Stimulated activated CD8-positive, alpha-beta memory T cell treated with anti-CD3 and anti-CD28 coated beads, Interleukin-15, amount 100 ng/mL, for 48 hours (primary cell): ENCODE measurements around the gene NHS.

ENCODE experiments used
- DNase-seq, 2 donors: peaks; one replicate each; pipeline ENCODE4 v3.0.0-alpha.2; 2020; ENCODE audit warnings: low read depth in 2 of 2

NHS gene

GRCh38 chrX:17588303-17588702, 213.3 kb downstream of the NHS start:
- no peak for DNase-seq

GRCh38 chrX:17590892-17591740, 216.1 kb downstream of the NHS start:
- peak in 1 of 2 donors; percentile 32 for DNase-seq

- DNase-seq = no peak
Measured at GRCh38 chrX:17591741-17592110, 216.7 kb downstream of the NHS start.

GRCh38 chrX:17592117-17592516, 217.1 kb downstream of the NHS start:
- no peak for DNase-seq

GRCh38 chrX:17594693-17595092, 219.7 kb downstream of the NHS start:
- no peak for DNase-seq

GRCh38 chrX:17595456-17596035, 220.5 kb downstream of the NHS start:
- no peak for DNase-seq

GRCh38 chrX:17596061-17596460, 221.1 kb downstream of the NHS start:
- DNase-seq = no peak

- no peak for DNase-seq
Measured at GRCh38 chrX:17596546-17597205, 221.7 kb downstream of the NHS start.

GRCh38 chrX:17597327-17597726, 222.3 kb downstream of the NHS start:
- DNase-seq = no peak

- no peak for DNase-seq
Measured at GRCh38 chrX:17597836-17598439, 222.9 kb downstream of the NHS start.

GRCh38 chrX:17601441-17602200, 226.6 kb downstream of the NHS start:
- no peak for DNase-seq

- DNase-seq = no peak
Measured at GRCh38 chrX:17602245-17602644, 227.2 kb downstream of the NHS start.

- DNase-seq = no peak
Measured at GRCh38 chrX:17603196-17603595, 228.2 kb downstream of the NHS start.

- DNase-seq = no peak
Measured at GRCh38 chrX:17605676-17606075, 230.7 kb downstream of the NHS start.

- DNase-seq = no peak
Measured at GRCh38 chrX:17606231-17606630, 231.2 kb downstream of the NHS start.

- no peak for DNase-seq
Measured at GRCh38 chrX:17608888-17609287, 233.9 kb downstream of the NHS start.

GRCh38 chrX:17610788-17611187, 235.8 kb downstream of the NHS start:
- DNase-seq = no peak

GRCh38 chrX:17613979-17614588, 239.1 kb downstream of the NHS start:
- DNase-seq = no peak

GRCh38 chrX:17616936-17617335, 241.9 kb downstream of the NHS start:
- DNase-seq = no peak

GRCh38 chrX:17617806-17618205, 242.8 kb downstream of the NHS start:
- no peak for DNase-seq

- DNase-seq = no peak
Measured at GRCh38 chrX:17621566-17622270, 246.7 kb downstream of the NHS start.
